Fibroblast of skin of left biceps (primary cell): ENCODE measurements around the gene TMEM244.
"Not testable (repeated sequence)": the region's sequence is repeated elsewhere in the genome, so short reads cannot be mapped to it uniquely, and the experiment has no call there.

Experiments
- DNase-seq, 2 experiments: peaks; one replicate each; pipeline ENCODE4 v3.0.0-alpha.2; 2013; ENCODE audit warnings: low read depth in 2 of 2

TMEM244 gene

DNA sequence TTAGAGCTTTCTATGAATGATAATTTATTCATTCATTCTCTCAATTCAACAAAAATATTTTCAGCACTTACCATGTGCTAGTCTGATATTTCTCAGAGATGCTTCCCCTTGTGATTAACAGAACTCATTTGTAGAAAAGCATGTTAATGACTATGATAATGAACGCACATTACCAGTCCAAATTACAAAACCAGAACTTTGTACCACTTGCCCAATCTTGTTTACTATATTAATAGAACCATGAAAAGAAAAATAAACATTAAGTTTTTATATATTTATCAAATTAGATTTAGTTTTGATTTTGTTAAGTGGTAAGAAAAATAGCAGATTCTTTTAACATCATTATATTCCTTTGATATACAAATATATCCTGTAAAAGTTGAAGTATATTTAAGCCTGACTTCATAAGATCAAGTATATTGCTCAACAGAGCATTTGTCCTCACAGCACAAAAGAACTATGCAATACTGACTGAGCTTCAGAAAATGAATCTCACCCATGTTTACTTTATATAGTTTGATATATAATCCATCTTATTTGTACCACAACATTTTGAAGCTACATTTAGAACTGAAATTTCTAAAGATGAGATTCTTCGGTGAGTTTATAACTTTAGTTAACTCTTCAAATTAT, 48.9 kb downstream of the TMEM244 start:
- DNase-seq: no peak

DNA sequence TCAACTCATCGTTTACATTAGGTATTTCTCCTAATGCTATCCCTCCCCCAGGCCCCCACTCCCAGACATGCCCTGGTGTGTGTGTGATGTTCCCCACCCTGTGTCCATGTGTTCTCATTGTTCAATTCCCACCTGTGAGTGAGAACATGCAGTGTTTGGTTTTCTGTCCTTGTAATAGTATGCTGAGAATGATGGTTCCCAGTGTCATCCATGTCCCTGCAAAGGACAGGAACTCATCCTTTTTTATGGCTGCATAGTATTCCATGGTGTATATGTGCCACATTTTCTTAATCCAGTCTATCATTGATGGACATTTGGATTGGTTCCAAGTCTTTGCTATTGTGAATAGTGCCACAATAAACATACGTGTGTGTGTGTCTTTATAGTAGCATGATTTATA, 54.0 kb downstream of the TMEM244 start:
- not testable (repeated sequence) for DNase-seq

DNA sequence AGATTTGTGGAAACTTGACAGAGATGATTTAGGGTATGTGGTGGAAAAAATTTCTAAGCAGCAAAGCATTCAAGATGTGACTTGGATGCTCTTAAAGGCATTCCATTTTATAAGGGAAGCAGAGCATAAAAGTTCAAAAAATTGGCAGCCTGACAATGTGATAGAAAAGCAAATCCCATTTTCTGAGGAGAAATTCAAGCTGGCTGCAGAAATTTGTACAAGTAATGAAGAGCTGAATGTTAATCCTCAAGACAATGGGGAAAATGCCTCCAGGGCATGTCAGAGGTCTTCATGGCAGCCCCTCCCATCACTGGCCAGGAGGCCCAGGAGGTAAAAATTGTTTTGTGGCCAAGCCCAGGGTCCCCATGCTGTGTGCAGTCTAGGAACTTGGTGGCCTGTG, 58.2 kb downstream of the TMEM244 start:
- not testable (repeated sequence) for DNase-seq

DNA sequence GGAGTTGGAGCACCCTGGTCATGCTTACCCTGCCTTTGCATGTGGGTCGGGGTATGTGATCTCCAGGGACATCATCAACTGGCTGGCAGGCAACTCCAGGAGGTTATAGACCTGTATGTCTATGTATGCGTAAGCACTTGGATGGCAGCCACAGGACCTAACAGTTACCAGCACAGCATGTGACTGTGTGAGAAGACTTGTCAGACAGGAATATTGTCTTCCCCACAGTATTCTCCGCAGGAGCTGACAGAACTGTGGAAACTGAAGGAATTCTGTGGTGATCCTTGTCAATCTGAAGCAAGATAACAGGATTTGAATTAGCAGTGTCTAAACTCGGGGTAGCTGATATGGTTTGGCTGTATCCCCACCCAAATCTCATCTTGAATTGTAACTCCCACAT, 59.2 kb downstream of the TMEM244 start:
- DNase-seq: no peak

DNA sequence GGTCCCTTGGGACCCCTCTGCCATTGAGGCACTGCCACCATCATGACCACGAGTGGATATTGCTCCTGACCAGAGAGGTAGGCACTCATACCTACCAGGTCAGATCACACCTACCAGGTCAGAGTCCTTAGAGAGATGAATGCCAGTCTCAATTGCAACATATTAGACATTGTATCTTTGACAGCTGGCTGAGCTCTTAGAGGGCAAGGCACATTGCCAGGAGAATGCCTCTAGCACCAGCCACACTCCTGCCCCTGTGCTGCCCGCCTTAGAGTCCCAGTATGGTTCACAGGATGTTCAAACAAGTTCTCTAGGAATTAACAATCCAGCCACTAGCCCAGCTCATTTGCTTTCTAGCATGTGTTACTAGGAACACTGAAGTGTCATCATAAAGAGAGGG, 65.9 kb downstream of the TMEM244 start:
- DNase-seq: no peak

DNA sequence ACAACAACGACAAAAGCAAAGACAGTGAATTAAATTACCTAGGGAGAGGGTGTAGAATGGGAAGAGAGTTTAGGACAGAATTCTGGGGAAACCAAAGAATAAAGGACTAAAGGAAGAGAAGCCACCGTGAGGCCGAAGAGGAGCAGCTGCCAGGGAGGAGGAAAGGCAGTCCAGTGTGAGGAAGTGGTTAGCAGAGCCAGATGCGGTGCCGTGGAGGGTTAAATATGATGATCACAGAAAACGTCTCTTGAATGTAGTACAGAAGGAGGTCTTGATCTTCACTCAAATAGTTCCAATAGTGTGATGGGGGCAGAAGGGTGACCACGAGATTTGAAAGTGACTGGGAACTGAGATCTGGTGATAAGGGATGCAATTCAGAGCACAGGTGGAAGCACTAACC, 67.7 kb downstream of the TMEM244 start:
- no peak for DNase-seq

DNA sequence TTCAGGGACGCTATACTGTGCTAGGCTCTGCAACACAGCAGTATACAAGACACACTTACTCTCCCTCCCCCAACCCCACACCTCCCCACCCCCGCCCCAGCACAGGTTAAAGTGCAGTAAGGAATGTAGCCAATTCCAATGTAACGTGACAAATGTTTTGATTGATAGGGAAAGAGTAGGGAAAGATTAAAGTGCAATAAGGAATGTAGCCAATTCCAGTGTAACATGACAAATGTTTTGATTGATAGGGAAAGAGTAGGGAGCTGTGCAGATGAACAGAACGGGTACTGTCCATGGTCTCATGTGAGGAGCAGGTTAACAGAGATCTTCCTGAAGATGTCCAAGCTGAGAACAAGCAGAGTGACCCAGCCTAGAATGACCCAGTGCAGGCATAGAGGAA, 69.1 kb downstream of the TMEM244 start:
- DNase-seq: no peak

DNA sequence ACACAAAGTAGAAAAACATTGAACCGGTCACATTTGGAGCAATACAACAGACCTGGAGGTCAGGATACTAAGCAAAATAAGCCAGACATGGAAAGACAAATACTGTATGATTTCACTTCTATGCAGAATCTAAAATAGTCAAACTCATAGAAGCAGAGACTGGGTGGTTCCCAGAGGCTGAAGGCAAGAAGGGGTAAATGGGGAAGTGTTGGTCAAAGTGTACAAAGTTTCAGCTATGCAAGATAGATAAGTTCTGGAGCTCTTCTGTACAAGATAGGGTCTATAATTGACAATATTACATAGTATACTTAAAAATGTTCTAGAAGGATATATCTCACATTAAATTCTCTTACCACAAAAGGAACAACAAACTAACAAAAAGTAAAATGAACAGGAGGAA, 70.3 kb downstream of the TMEM244 start:
- no peak for DNase-seq

DNA sequence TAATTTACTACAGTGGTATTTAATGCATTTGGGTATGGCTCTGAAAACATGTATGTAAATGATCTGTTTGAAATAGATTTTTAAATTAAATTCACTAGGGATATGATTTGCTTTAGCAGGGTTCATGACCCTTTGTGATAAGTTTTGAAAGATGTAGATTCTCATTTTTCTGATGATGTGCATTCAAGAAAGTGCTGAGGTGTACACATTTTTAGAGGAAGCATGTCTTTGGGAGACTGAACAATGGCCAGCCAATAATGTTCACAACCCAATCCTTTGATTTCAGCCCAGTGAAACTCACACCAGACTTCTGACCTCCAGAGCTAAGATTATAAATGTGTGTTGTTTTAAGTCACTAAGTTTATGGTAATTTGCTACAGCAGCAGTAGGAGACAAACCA, 71.1 kb downstream of the TMEM244 start:
- DNase-seq: no peak

DNA sequence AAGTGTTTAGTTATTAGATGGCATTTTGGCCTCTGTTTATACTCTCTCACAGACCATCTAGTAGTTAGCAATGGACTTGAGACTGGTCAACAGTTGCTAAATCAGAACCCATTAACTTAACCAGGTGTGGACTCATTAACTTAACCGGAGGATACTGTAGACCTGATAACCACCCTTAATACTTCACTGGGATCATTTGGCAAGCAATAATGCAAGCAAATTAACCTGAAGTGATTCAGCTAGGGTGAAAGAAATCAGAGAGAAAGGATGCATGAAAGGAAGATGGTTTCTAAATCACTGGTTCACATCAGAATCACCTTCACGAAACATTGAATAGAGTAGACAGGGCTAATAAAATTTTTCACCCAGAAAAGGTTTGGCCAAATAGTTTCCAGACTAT, 73.3 kb downstream of the TMEM244 start:
- no peak for DNase-seq

DNA sequence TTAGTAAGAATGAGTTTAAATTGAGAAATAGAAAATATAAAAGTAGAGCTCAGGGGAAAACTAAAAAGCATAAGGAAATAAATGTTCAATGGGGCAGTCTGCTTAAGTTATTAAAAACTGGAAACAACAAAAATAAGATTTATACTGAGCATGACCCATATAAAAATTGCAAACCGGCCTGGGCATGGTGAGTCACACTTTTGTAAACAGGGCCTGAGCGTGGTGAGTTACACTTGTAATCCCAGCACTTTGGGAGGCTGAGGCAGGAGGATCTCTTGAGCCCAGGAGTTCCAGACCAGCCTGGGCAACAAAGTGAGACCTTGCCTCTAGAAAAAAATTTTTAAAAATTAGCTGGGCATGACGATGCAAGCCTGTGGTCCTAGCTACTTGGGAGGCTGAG, 74.6 kb downstream of the TMEM244 start:
- no peak for DNase-seq

DNA sequence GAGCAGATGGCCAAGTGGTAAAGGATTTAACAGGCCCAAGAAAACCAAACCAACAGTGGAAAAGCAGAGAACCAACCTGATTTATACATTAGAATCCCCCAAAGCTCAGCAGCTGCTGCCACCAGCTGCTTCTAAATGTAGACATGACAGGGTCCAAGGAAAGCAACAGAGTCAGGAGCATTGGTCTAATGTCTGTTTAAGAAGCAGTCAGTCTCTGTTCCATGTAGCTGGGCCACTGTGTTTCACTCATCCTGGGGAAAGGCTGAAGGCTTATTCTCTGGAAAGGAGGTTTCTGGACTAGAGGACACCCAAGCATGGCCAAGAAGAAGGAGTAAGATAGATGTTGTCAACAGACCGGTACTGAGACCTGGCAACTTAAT, 75.4 kb downstream of the TMEM244 start:
- DNase-seq: no peak

DNA sequence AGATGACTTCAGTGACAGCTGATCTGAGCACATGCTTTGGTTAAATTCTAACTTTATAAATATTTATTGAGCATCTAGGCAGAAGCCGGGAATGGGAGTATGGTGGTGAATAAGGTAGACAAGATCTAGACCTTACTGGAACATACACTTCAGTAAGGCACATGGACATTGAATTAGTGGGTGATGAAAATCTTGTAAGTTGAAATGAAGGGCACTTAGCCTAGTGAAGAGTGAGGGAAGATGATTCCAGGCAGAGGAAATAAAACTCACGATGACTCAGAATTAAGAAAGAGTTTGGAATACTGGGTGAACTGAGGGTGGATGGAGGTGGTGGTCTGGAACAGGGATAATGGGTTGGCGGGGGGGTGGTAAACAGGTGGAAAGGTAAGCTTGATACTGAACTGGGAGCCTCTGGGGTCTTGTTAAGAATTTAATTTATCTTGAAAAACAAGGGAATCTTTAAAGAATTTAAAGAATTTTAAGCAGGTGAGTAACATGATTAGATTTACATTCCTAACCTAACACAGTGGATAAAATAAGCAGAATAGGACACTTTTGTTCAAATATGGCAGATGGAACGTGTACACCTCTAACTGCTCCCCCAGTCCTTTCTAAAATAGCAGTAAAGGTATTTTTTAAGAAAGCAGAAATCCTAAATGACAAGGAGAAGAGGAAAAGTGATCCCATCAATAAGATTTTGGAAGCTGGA, 75.9 kb downstream of the TMEM244 start:
- no peak for DNase-seq
